Epidermal melanocyte (primary cell): ENCODE results near the gene TRAF1.

Source experiments
- DNase-seq: peaks from one replicate; pipeline ENCODE4 v3.0.0; 2011; ENCODE audit warnings: low spot score; ENCODE audit not compliant: insufficient read length

TRAF1 gene

GRCh38 chr9:120890320-120891244 lies 36.0 kb downstream of the TRAF1 start:
- peak; percentile 60 for DNase-seq

- DNase-seq = peak; percentile 22
These were observed 36.9 kb downstream of the TRAF1 start for GRCh38 chr9:120889606-120890271.

- DNase-seq = no peak
These were observed 38.0 kb downstream of the TRAF1 start for GRCh38 chr9:120888626-120889025.

GRCh38 chr9:120886490-120886967 lies 40.1 kb downstream of the TRAF1 start:
- peak; percentile 14 for DNase-seq

- peak; percentile 24 for DNase-seq
These were observed 40.6 kb downstream of the TRAF1 start for GRCh38 chr9:120885958-120886357.

- no peak for DNase-seq
These were observed 41.1 kb downstream of the TRAF1 start for GRCh38 chr9:120885457-120885856.

- no peak for DNase-seq
These were observed 43.0 kb downstream of the TRAF1 start for GRCh38 chr9:120883608-120883996.

GRCh38 chr9:120882935-120883607 lies 43.5 kb downstream of the TRAF1 start:
- no peak for DNase-seq

GRCh38 chr9:120879446-120879845 lies 47.1 kb downstream of the TRAF1 start:
- DNase-seq = no peak

- no peak for DNase-seq
These were observed 48.1 kb downstream of the TRAF1 start for GRCh38 chr9:120878188-120879130.

GRCh38 chr9:120877276-120878034 lies 49.1 kb downstream of the TRAF1 start:
- DNase-seq = peak; percentile 56

GRCh38 chr9:120876842-120877240 lies 49.8 kb downstream of the TRAF1 start, which contains the start of gene PHF19:
PHF19 (minus strand) TSS chr9:120877188; CDS start chr9:120874741, 2,447 bp downstream.
- no peak for DNase-seq

GRCh38 chr9:120875954-120876841 lies 50.4 kb downstream of the TRAF1 start:
- peak; percentile 83 for DNase-seq

- DNase-seq = no peak
These were observed 51.0 kb downstream of the TRAF1 start for GRCh38 chr9:120875643-120875953.

GRCh38 chr9:120875195-120875565 lies 51.4 kb downstream of the TRAF1 start:
- DNase-seq = no peak

GRCh38 chr9:120874226-120875194 lies 52.1 kb downstream of the TRAF1 start:
- DNase-seq = no peak

GRCh38 chr9:120873512-120873911 lies 53.1 kb downstream of the TRAF1 start:
- DNase-seq = no peak
